Immature natural killer cell (primary cell): Measurements from ENCODE around the gene BCLAF3. TPM values are rescaled to one million over a fixed set of nuclear protein-coding genes. Genes with fewer than 3 reads are reported as not detected.
A peak's percentile ranks its signal among the peaks of the same experiment; 100 is the strongest.

Experiments
- DNase-seq, 3 donors: peaks; one replicate each; pipeline ENCODE4 v3.0.0; 2022; ENCODE audit warnings: mixed read lengths in 1 of 3
- H3K27ac Mint-ChIP-seq, 6 donors: one replicate each; pipeline ENCODE4 v1.8.0; 2020; ENCODE audit warnings: mixed read lengths in 6 of 6, mild to moderate bottlenecking in 5 of 6, inconsistent platforms in 4 of 6, moderate library complexity in 3 of 6
- H3K27me3 Mint-ChIP-seq, 3 donors: one replicate each; pipeline ENCODE4 v1.8.0; 2020 to 2021; ENCODE audit warnings: low read depth in 3 of 3, mild to moderate bottlenecking in 3 of 3, mixed read lengths in 3 of 3, moderate library complexity in 3 of 3, inconsistent platforms in 1 of 3
- H3K36me3 Mint-ChIP-seq, 3 donors: one replicate each; pipeline ENCODE4 v1.8.0; 2020; ENCODE audit warnings: mixed read lengths in 3 of 3, inconsistent platforms in 2 of 3, mild to moderate bottlenecking in 2 of 3
- H3K4me1 Mint-ChIP-seq, 2 donors: one replicate each; pipeline ENCODE4 v1.8.0; 2020; ENCODE audit warnings: inconsistent platforms in 2 of 2, mild to moderate bottlenecking in 2 of 2, mixed read lengths in 2 of 2, moderate library complexity in 1 of 2
- H3K4me3 Mint-ChIP-seq, 5 donors: one replicate each; pipeline ENCODE4 v1.8.0; 2020; ENCODE audit warnings: mild to moderate bottlenecking in 5 of 5, mixed read lengths in 5 of 5, inconsistent platforms in 3 of 5, moderate library complexity in 3 of 5
- H3K9me3 Mint-ChIP-seq, 6 donors: one replicate each; pipeline ENCODE4 v1.8.0; 2020; ENCODE audit warnings: mild to moderate bottlenecking in 6 of 6, mixed read lengths in 6 of 6, inconsistent platforms in 4 of 6, moderate library complexity in 3 of 6
- polyA plus RNA-seq, 3 donors: library from polyadenylated mRNA; unstranded; fragments of 300-500 nt; fragmentation: Illumina TruSeq; gene quantifications; one replicate each; pipeline ENCODE4 v1.2.3, GENCODE V29; 2021

The BCLAF3 gene
- polyA plus RNA-seq, result 1 to 10 TPM in 2 of 3 donors, under 1 TPM in 1; 0.49 to 3.9 (median 1.2) TPM

DNA sequence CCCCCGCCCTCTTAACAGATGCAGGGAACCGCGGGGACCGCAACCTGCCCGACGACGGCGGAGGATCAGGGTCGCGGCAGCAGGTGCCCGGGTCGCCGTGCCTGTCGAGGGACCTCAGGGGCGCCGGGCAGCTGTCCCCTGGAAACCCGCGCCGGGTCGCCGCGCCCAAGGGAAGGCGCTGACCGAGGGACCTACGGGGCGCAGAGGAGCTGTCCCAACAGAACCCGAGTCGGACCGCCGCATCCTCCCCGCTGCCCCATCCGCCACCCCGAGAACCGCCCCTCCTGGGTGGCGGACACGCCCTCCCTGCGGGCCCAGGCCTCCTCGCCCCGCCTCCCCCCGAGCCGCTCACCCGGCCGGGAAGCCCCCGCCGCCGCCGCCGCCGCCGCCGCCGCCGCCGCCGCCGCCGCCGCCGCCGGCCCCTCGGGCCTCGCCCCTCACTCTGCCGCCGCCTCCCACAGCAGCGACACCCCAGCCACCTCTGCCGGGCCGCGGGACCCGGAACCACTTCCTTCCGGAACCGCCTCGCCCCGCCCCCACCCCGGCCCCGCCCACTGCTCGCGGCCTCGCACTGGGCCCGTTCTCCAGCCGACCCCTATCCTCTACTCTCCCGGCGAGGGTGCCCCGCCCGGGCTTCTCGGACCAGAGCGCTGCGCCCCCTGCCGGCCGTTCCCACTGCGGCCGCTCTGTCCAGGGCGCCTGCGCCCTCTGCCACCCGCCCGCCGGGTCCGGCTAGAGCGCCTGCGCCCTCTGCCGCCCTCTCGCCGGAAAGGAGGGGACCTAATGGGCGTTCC is at the start of gene BCLAF3:
Gene BCLAF3, minus strand, starts transcription at position 506 of the 794 bp plus-strand sequence. CDS start 20,797 bp downstream, outside the sequence.
- peaks cover 18 to 23% of the 10 kb centered on the region in 2 donors for H3K4me1 Mint-ChIP-seq
- H3K9me3 Mint-ChIP-seq, result no peaks in the 10 kb centered on the region
- H3K4me3 Mint-ChIP-seq, result peak within 1 kb of the TSS; percentile 83 to 92 (median 89)
- peaks cover 2 to 16% (median 12%) of the 10 kb centered on the region in 3 donors for H3K27me3 Mint-ChIP-seq
- peak; percentile 88 to 91 (median 90) for DNase-seq
- peaks cover 0 to 4% (median 0%) of the 10 kb centered on the region in 3 donors for H3K36me3 Mint-ChIP-seq
- peak within 1 kb of the TSS; percentile 86 to 96 (median 88) for H3K27ac Mint-ChIP-seq

DNA sequence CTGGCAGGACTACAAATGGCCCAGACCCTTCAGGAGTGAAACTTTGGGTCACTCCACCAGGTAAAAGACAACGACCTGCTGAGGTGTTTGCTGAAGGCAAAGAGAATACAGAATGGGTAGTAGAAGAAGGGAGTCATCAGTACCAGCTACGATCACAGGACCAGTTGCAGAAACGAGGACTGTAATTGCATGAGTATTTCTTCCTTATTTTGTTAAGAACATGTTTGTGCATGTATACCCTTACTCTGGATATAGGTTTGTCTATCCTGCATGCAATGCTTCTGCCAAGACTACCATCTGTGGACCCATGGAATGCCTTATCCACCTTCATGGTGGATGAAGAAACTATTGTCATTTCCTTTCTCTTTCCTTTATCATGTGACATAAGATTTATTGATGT is 48.1 kb upstream of the BCLAF3 start:
- H3K27me3 Mint-ChIP-seq, result peaks cover 0 to 3% (median 2%) of the 10 kb centered on the region in 3 donors
- no peak overlapping the region for H3K27ac Mint-ChIP-seq
- no peak for DNase-seq
- no peak overlapping the region for H3K4me3 Mint-ChIP-seq
- H3K9me3 Mint-ChIP-seq, result no peaks in the 10 kb centered on the region
- no peaks in the 10 kb centered on the region for H3K4me1 Mint-ChIP-seq
- H3K36me3 Mint-ChIP-seq, result no peaks in the 10 kb centered on the region

DNA sequence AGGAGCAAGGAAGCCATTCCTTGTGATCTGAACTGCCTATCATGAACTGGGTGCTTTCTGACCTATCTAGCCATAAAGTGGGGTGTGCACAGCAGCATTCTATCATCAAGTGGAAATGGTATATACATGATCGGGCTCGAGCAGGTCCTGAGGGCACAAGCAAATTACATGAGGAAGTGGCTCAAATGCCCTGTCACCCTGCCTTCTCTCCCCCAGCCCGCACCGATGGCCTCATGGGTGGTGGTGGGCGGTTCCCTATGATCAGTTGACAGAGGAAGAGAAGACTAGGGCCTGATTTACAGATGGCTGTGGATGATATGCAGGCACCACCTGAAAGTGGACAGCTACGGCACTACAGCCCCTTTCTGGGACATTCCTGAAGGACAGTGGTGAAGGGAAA is 46.3 kb upstream of the BCLAF3 start:
- Mint-ChIP-seq H3K36me3 (no peaks in the 10 kb centered on the region), H3K4me1 (no peaks in the 10 kb centered on the region), H3K9me3 (no peaks in the 10 kb centered on the region), H3K27ac (no peak overlapping the region), H3K27me3 (peaks cover 0 to 3% (median 2%) of the 10 kb centered on the region in 3 donors), H3K4me3 (no peak overlapping the region)
- DNase-seq, result no peak

DNA sequence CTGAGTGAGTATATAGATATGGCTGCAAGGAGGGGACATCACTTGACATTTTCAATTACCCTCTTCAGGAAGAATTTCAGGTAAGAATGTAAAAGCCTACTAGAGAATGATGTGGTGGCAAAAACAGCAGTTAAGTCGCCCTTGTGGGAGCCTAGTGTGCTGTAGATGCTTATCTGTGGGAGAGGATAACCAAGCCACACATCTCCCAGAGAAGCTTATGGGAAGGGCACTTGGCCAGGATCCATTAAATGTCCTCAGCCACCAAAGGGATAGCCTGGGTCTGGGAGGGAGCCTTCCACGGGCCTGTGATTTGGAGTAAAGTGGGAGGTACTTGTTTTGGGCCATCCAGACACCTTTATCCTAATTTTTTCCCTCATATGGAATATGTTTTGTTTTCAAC is 41.3 kb upstream of the BCLAF3 start:
- Mint-ChIP-seq H3K4me1 (peaks cover 12 to 17% of the 10 kb centered on the region in 2 donors), H3K27ac (no peak overlapping the region), H3K9me3 (no peaks in the 10 kb centered on the region), H3K27me3 (no peaks in the 10 kb centered on the region), H3K4me3 (no peak overlapping the region), H3K36me3 (no peaks in the 10 kb centered on the region)
- DNase-seq, result no peak

DNA sequence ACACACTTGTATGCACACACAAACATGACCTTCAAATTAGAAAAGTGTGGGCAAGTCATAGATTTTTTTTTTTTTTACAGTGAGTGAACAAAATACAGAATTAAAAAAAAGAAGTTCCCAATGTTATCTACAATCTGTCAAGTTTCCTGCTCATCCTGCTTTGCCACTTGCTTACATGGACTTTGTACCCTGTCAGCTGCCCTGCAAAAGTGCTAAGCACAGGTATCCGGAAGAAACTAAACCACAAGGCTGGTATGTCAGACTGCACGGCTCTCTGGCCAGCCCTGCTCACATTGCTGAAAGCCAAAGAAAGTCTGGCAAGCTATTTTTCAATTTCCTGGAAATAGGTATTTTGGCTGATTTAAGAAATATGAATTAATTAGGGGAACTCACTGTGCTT is 38.9 kb upstream of the BCLAF3 start:
- no peak for DNase-seq
- Mint-ChIP-seq H3K4me1 (peaks cover 12 to 17% of the 10 kb centered on the region in 2 donors), H3K9me3 (no peaks in the 10 kb centered on the region), H3K36me3 (peaks cover 0 to 3% (median 0%) of the 10 kb centered on the region in 3 donors), H3K27ac (no peak overlapping the region), H3K27me3 (peaks cover 0 to 2% (median 2%) of the 10 kb centered on the region in 3 donors), H3K4me3 (no peak overlapping the region)

DNA sequence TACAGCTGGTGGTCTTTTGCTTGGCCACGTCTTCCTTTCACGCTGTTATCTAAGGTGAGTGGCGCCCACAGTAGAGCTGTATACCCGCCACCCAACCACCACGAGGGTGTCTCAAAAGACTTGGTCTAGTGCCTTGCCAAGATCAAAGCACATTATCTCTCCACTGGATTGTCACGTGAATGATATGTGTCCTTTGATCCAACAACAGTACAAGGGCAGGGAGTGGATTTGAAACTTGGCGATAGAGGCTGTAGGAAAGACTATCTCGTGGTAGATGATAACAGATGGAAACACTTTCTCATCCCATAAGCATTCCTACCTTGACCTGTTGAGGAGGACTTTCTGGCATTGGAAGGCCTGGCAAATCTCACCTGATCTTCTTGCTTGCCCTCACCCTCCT is 37.7 kb upstream of the BCLAF3 start:
- Mint-ChIP-seq H3K36me3 (peaks cover 0 to 3% (median 0%) of the 10 kb centered on the region in 3 donors), H3K27me3 (peaks cover 0 to 2% (median 2%) of the 10 kb centered on the region in 3 donors), H3K4me3 (no peak overlapping the region), H3K9me3 (no peaks in the 10 kb centered on the region), H3K27ac (peak overlapping the region in 1 of 6 donors; percentile 25), H3K4me1 (peaks cover 12 to 17% of the 10 kb centered on the region in 2 donors)
- no peak for DNase-seq

DNA sequence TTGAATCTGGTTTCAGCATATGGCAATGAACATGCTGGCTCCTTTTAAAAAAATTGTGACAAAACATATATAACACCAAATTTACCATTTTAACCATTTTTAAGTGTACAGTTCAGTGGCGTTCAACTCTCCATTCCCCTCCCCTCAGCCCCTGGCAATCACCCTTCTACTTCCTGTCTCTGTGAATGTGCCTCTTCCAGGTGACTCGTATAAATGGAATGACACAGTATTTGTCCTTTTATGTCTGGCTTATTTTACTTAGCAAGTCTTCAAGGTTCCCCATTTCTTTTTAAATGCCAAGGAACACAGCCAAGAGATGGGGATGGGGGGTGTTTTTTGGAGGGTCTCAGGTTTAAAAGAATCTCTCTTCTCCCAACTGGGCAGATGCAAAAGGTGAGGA is 35.4 kb upstream of the BCLAF3 start:
- H3K27ac Mint-ChIP-seq, result no peak overlapping the region
- H3K4me3 Mint-ChIP-seq, result no peak overlapping the region
- no peaks in the 10 kb centered on the region for H3K9me3 Mint-ChIP-seq
- H3K36me3 Mint-ChIP-seq, result peaks cover 0 to 3% (median 0%) of the 10 kb centered on the region in 3 donors
- peaks cover 0 to 2% (median 2%) of the 10 kb centered on the region in 3 donors for H3K27me3 Mint-ChIP-seq
- no peak for DNase-seq
- peaks cover 12 to 17% of the 10 kb centered on the region in 2 donors for H3K4me1 Mint-ChIP-seq

DNA sequence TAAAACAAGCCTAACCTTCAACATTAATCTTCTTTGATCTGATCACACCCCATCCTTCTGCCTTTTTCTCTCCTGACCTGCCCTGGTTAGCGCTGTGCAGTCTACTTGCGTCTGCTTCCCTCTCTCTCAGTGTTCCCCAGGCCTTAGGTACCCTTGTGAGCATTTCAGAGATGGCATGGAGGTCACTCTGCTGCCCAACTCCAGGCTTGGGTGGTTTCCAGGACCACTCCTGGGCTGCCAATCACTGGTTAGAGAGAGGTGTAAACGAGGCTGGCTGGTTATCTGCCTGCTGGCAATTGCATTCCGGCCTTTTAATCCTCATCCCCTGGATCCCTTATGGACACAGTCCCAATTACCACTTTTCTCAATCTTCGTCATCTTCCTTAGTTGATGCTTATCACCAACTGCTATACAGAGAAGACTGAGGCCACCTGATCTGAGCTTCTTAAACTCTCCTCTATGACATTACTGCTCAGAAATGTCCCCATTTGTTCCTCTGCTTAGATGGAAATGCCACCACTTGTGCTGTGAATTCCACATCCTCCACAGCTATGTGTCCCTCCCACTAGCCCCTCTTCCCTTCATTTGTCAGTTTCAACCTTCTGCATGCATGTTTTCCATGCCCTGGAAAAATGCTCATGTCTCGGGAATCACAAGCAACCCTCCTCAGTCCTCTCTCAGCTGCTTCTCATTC is 29.0 kb upstream of the BCLAF3 start:
- H3K27ac Mint-ChIP-seq, result no peak overlapping the region
- H3K4me3 Mint-ChIP-seq, result no peak overlapping the region
- H3K4me1 Mint-ChIP-seq, result no peaks in the 10 kb centered on the region
- H3K36me3 Mint-ChIP-seq, result peaks cover 2 to 4% (median 3%) of the 10 kb centered on the region in 3 donors
- no peak for DNase-seq
- H3K9me3 Mint-ChIP-seq, result peaks cover 0 to 12% (median 4%) of the 10 kb centered on the region in 6 donors
- peaks cover 0 to 3% (median 0%) of the 10 kb centered on the region in 3 donors for H3K27me3 Mint-ChIP-seq

DNA sequence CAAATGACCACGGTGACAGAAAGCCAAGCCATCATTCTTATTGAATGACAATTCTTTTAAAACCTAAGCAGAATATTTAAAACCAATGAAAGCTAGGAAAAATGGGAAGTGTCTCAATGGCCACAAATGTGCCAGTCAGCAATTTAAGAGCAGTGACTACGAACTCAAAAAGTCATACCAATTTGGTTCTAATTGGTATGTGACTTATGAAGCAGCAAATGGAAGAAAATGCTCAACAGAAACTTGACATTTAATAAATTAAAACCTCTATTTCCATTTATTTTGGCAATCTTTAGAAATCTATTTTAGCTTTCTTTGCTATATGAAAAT is 25.7 kb upstream of the BCLAF3 start:
- no peak overlapping the region for H3K4me3 Mint-ChIP-seq
- peaks cover 0 to 12% (median 4%) of the 10 kb centered on the region in 6 donors for H3K9me3 Mint-ChIP-seq
- H3K27me3 Mint-ChIP-seq, result peaks cover 0 to 3% (median 0%) of the 10 kb centered on the region in 3 donors
- H3K36me3 Mint-ChIP-seq, result peaks cover 2 to 4% (median 3%) of the 10 kb centered on the region in 3 donors
- no peak for DNase-seq
- no peak overlapping the region for H3K27ac Mint-ChIP-seq
- H3K4me1 Mint-ChIP-seq, result no peaks in the 10 kb centered on the region

DNA sequence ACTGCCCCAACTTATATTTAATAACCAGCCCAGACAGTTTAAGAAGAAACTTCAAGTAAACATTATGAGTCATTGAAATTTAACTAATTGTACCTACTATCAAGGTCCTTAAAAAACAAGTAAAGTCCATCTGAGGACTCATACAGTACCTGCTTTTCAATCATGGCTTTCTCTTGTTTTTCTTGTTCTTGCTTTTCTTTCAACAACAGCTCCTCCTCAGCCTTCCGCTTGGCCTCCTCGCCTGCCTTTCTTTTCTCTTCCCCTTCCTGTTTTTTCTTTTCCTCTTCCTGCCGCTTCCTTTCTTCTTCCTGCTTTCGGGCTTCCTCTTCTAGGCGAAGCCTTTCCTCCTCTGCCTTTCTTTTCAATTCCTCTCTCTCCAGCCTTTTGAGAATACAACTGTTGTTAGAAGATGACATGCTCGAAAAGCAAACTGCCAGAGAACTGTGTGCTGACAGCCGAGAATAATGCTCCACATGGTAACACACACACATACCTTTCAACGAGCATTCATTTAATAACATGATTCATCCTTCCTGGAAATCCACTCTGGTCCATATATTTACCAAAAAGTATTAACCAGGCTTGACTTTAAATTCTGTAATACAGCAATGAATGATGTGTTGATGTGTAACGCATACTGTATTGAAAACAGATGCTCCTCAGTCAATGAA is 25.2 kb upstream of the BCLAF3 start:
- peaks cover 2 to 4% (median 3%) of the 10 kb centered on the region in 3 donors for H3K36me3 Mint-ChIP-seq
- H3K27ac Mint-ChIP-seq, result no peak overlapping the region
- H3K27me3 Mint-ChIP-seq, result peaks cover 0 to 3% (median 0%) of the 10 kb centered on the region in 3 donors
- DNase-seq, result no peak
- H3K9me3 Mint-ChIP-seq, result peaks cover 0 to 12% (median 4%) of the 10 kb centered on the region in 6 donors
- H3K4me1 Mint-ChIP-seq, result no peaks in the 10 kb centered on the region
- no peak overlapping the region for H3K4me3 Mint-ChIP-seq

DNA sequence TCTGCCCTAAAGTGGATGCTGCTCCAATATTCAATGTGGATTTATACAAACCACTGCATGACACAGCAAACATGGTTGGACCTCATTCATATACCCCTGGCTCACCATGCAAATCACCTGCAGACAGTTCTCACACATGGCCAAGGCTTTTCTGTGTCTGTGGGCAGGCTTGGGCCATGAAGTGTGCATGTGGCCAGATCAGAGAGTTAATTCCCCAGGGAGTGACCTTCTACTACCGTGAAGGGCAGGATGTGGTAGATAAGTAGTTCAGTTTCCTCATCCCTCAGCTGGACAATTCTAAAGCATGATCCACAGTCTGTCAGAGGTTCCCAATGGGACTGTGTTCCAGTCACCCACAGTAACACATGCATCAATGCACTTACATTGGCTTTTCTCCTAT is 24.6 kb upstream of the BCLAF3 start:
- H3K27me3 Mint-ChIP-seq, result peaks cover 0 to 5% (median 4%) of the 10 kb centered on the region in 3 donors

DNA sequence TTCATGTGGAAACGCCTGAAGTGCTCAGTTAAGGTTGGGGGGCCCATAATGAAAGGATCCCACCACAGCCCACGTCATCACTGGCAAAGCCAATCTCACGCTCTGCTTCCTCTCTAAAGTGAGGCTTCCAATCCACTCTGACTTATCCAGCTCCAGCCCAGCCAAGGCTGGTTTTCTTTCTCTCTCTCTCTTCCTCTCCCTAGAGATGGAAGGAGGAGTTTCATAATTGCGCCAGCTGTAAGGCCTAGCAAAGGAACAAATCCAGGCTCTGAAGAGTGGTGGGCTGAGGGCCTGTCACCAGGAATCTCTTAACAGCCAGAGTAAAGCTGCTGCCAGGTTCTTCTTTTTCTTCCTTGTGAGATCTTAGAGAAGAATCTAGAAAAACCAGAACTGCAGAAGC is 20.7 kb upstream of the BCLAF3 start:
- H3K9me3 Mint-ChIP-seq, result peaks cover 0 to 12% (median 4%) of the 10 kb centered on the region in 6 donors
- H3K4me1 Mint-ChIP-seq, result no peaks in the 10 kb centered on the region
- H3K4me3 Mint-ChIP-seq, result no peak overlapping the region
- no peak for DNase-seq
- H3K36me3 Mint-ChIP-seq, result peaks cover 0 to 8% (median 0%) of the 10 kb centered on the region in 3 donors
- no peak overlapping the region for H3K27ac Mint-ChIP-seq
- H3K27me3 Mint-ChIP-seq, result peaks cover 2 to 7% (median 3%) of the 10 kb centered on the region in 3 donors

More for the DNA sequence above, 24.6 kb upstream of the BCLAF3 start:
- DNase-seq, result no peak
- Mint-ChIP-seq H3K36me3 (peaks cover 3 to 7% (median 3%) of the 10 kb centered on the region in 3 donors), H3K4me3 (no peak overlapping the region), H3K4me1 (no peaks in the 10 kb centered on the region), H3K9me3 (peaks cover 0 to 12% (median 4%) of the 10 kb centered on the region in 6 donors), H3K27ac (no peak overlapping the region)

DNA sequence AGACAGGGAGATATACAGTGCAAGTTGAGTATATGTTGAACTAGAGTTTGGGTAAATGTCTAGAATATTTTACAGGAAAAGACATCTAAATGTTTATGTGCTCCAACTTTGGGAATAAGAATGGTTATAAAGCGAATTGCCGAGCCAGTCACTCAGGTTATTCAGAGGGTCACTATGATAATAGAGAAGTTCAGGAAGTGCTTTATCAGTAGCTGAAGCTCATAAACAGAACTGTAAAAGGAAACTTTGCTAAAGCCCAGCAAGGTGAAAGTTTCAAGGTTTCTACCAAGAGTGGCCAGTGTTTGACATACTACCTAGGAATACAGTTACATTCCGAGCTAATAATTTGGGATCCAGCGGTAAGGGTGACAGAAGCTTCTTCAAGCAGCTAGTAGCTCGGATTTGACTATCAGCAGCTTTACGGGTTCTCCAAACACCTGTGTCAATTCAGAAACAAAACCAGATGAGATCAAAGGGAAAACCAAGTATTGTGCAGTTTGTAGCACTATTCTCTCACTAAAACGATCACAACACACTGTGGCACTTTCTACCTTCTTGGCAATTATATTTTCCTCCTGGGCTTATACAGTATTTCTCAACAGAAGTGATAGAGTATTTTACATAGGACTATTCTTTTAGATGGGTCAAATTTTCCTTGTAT is 17.2 kb upstream of the BCLAF3 start:
- H3K9me3 Mint-ChIP-seq, result no peaks in the 10 kb centered on the region
- no peaks in the 10 kb centered on the region for H3K4me1 Mint-ChIP-seq
- H3K27ac Mint-ChIP-seq, result no peak overlapping the region
- no peak for DNase-seq
- H3K36me3 Mint-ChIP-seq, result peaks cover 0 to 5% (median 0%) of the 10 kb centered on the region in 3 donors
- no peak overlapping the region for H3K4me3 Mint-ChIP-seq
- H3K27me3 Mint-ChIP-seq, result peaks cover 2 to 9% (median 3%) of the 10 kb centered on the region in 3 donors
